Prostate gland (tissue), 2 donors: Measurements from ENCODE around the gene AAMDC. TPM values are rescaled to one million over a fixed set of nuclear protein-coding genes. Genes with fewer than 3 reads are reported as not detected.
"Not testable (repeated sequence)": the region's sequence is repeated elsewhere in the genome, so short reads cannot be mapped to it uniquely, and the experiment has no call there.

Experiments
- DNase-seq: peaks from one replicate; pipeline ENCODE4 v3.0.0-alpha.2; 2019; ENCODE audit warnings: low spot score
- H3K27ac ChIP-seq, 2 donors: fragments of 200-600 bp; sonication (generic); 2 replicates each; pipeline ENCODE4 v1.5.1; 2017 to 2019
- H3K27me3 ChIP-seq: fragments of 200-600 bp; sonication (generic); replicated peaks from 2 replicates; pipeline ENCODE4 v1.5.1; 2019; ENCODE audit not compliant: insufficient read depth
- H3K36me3 ChIP-seq, 2 donors: fragments of 200-600 bp; sonication (generic); 1 replicate in 1 of 2; 2 replicates in 1 of 2; pipeline versions ENCODE4 v1.5.1 to v1.8.1; 2017 to 2019
- H3K4me1 ChIP-seq: fragments of 200-600 bp; sonication (generic); replicated peaks from 2 replicates; pipeline ENCODE4 v1.5.1; 2019
- H3K4me3 ChIP-seq, 2 donors: fragments of 200-600 bp; sonication (generic); 2 replicates each; pipeline ENCODE4 v1.5.1; 2017 to 2019
- H3K9me3 ChIP-seq: fragments of 200-600 bp; sonication (generic); 2 replicates; pipeline ENCODE4 v1.5.1; 2017
- POLR2A ChIP-seq: fragments of 450-650 bp; IDR thresholded peaks from one replicate; pipeline ENCODE4 v1.6.1; 2016; ENCODE audit warnings: antibody characterized with exemption, mild to moderate bottlenecking
- POLR2AphosphoS5 ChIP-seq: sonication (generic); formaldehyde crosslinking; IDR thresholded peaks from one replicate; pipeline ENCODE4 v1.6.1; 2017; ENCODE audit warnings: antibody characterized with exemption
- WGBS: methylation state at CpG from one replicate; pipeline ENCODE4 v1.1.5; 2018; 5-methylcytosine and 5-hydroxymethylcytosine counted together
- intact Hi-C: fragments of 100-400 bp; cut with DNase I; formaldehyde crosslinking; loops from one replicate; pipeline ENCODE4 v1.14.2; 2022
- total RNA-seq, 2 donors: library from RNA; depleted of rRNA; stranded (reverse); fragments of >200 nt; gene quantifications; one replicate each; pipeline ENCODE4 v1.1.0, GENCODE V29; 2016
- TF ChIP-seq, protein P1 (sequence below), 4 experiments: fragments of 200-600 bp in 2 of 4; fragments of 450-650 bp in 2 of 4; sonication (generic) in 2 of 4; IDR thresholded peaks; 1 replicate in 3 of 4; 2 replicates in 1 of 4; pipeline ENCODE4 v1.5.1; 2016 to 2019; ENCODE audit warnings: antibody characterized with exemption in 4 of 4, mild to moderate bottlenecking in 2 of 4, moderate library complexity in 2 of 4

AAMDC gene
- total RNA-seq, 2 donors from 2014 or later: 27.0 to 27.5 TPM

GRCh38 chr11:77868744-77869143 is 47.8 kb downstream of the AAMDC start:
- WGBS: 88% methylated on average over 4 of the region's 4 CpGs
- Histone ChIP-seq H3K4me3 (no peak overlapping the region), H3K36me3 (peaks cover 0 to 8% of the 10 kb centered on the region in 2 donors), H3K9me3 (no peaks in the 10 kb centered on the region), H3K27me3 (no peaks in the 10 kb centered on the region), H3K4me1 (no peaks in the 10 kb centered on the region), H3K27ac (no peak overlapping the region)
- intact Hi-C loops: no loop called here
- DNase-seq: no peak
- TF ChIP-seq, protein P1, sequence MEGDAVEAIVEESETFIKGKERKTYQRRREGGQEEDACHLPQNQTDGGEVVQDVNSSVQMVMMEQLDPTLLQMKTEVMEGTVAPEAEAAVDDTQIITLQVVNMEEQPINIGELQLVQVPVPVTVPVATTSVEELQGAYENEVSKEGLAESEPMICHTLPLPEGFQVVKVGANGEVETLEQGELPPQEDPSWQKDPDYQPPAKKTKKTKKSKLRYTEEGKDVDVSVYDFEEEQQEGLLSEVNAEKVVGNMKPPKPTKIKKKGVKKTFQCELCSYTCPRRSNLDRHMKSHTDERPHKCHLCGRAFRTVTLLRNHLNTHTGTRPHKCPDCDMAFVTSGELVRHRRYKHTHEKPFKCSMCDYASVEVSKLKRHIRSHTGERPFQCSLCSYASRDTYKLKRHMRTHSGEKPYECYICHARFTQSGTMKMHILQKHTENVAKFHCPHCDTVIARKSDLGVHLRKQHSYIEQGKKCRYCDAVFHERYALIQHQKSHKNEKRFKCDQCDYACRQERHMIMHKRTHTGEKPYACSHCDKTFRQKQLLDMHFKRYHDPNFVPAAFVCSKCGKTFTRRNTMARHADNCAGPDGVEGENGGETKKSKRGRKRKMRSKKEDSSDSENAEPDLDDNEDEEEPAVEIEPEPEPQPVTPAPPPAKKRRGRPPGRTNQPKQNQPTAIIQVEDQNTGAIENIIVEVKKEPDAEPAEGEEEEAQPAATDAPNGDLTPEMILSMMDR (IDR thresholded peaks at IDR 0.05): no peak
- TF ChIP-seq POLR2AphosphoS5 (no peak), POLR2A (no peak)

- no peaks in the 10 kb centered on the region for H3K27me3 ChIP-seq
- no peaks in the 10 kb centered on the region for H3K4me1 ChIP-seq
- WGBS: 91% methylated on average over 3 of the region's 3 CpGs
- intact Hi-C loops: no loop called here
- DNase-seq: no peak
- H3K36me3 ChIP-seq: peaks cover 0 to 8% of the 10 kb centered on the region in 2 donors
- H3K9me3 ChIP-seq: no peaks in the 10 kb centered on the region
- no peak overlapping the region for H3K4me3 ChIP-seq
- TF ChIP-seq POLR2AphosphoS5 (no peak), POLR2A (no peak)
- TF ChIP-seq, protein P1 (IDR thresholded peaks at IDR 0.05): no peak
- H3K27ac ChIP-seq: no peak overlapping the region
These were observed 50.9 kb downstream of the AAMDC start for GRCh38 chr11:77871855-77872254.

DNA sequence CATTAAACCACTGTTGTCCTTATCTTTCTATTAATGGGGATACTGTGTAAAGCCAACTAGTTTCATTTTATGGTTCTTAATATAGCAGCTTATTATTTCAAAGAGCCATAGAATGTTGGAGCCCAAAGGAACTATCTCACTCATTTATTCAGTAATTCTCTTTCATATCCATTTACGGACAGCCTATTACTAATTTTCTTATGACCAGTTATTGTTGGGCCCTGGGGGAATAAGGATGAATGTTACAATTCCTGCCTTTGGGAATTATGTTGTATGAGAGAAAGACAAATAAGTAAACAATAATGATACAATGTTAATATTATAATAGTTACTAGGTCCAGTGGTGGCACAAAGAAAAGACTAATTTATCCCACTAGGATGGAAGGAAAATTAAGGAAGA is 52.4 kb downstream of the AAMDC start:
- H3K4me3 ChIP-seq: no peak overlapping the region
- no peaks in the 10 kb centered on the region for H3K4me1 ChIP-seq
- H3K27ac ChIP-seq: no peak overlapping the region
- intact Hi-C loops: no loop called here
- no peaks in the 10 kb centered on the region for H3K27me3 ChIP-seq
- 89% methylated on average over 1 of the region's 1 CpG for WGBS
- peaks cover 0 to 8% of the 10 kb centered on the region in 2 donors for H3K36me3 ChIP-seq
- TF ChIP-seq POLR2AphosphoS5 (no peak), POLR2A (no peak)
- TF ChIP-seq, protein P1 (IDR thresholded peaks at IDR 0.05): no peak
- DNase-seq: no peak
- H3K9me3 ChIP-seq: no peaks in the 10 kb centered on the region

- H3K9me3 ChIP-seq: no peaks in the 10 kb centered on the region
- intact Hi-C loops: no loop called here
- no peak overlapping the region for H3K4me3 ChIP-seq
- H3K36me3 ChIP-seq: peaks cover 0 to 8% of the 10 kb centered on the region in 2 donors
- 88% methylated on average over 3 of the region's 3 CpGs for WGBS
- H3K27me3 ChIP-seq: no peaks in the 10 kb centered on the region
- H3K4me1 ChIP-seq: no peaks in the 10 kb centered on the region
- no peak overlapping the region for H3K27ac ChIP-seq
- DNase-seq: no peak
- TF ChIP-seq POLR2AphosphoS5: no peak
- TF ChIP-seq, protein P1 (IDR thresholded peaks at IDR 0.05): no peak
- no peak for TF ChIP-seq POLR2A
These were observed 53.3 kb downstream of the AAMDC start for GRCh38 chr11:77874206-77874605.

- H3K36me3 ChIP-seq: peaks cover 0 to 8% of the 10 kb centered on the region in 2 donors
- TF ChIP-seq POLR2AphosphoS5 (no peak), POLR2A (no peak)
- TF ChIP-seq, protein P1 (IDR thresholded peaks at IDR 0.05): no peak
- 69% methylated on average over 3 of the region's 3 CpGs for WGBS
- H3K9me3 ChIP-seq: no peaks in the 10 kb centered on the region
- no peaks in the 10 kb centered on the region for H3K27me3 ChIP-seq
- H3K4me1 ChIP-seq: no peaks in the 10 kb centered on the region
- DNase-seq: no peak
- intact Hi-C loops: no loop called here
- H3K27ac ChIP-seq: no peak overlapping the region
- no peak overlapping the region for H3K4me3 ChIP-seq
These were observed 55.1 kb downstream of the AAMDC start for GRCh38 chr11:77876045-77876444.

DNA sequence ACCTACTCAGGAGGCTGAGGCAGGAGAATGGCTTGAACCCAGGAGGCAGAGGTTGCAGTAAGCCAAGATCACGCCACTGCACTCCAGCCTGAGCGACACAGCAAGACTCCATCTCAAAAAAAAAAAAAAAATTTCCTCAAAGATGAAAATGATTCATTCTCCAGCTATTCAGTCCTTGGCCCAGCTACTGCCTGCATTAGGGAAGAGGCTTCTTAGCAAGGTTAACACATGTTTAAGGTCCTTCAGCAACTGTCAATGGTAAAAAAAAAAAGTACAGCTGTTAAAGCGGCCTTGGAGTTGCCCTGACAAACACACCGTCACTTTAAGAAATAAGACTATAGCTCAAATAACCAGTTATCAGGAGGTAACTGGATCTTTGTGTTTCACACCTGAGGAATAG is 57.3 kb downstream of the AAMDC start:
- 55% methylated on average over 4 of the region's 4 CpGs for WGBS
- H3K27ac ChIP-seq, H3K9me3 ChIP-seq, H3K4me3 ChIP-seq, H3K36me3 ChIP-seq, intact Hi-C loops, H3K4me1 ChIP-seq, H3K27me3 ChIP-seq, DNase-seq: not testable (repeated sequence)
